CD4-positive, alpha-beta T cell treated with Interleukin-2 at 100 ng/mL for 4 hours (primary cell): ENCODE data around the gene YY1.
"Not testable (repeated sequence)": the region's sequence is repeated elsewhere in the genome, so short reads cannot be mapped to it uniquely, and the experiment has no call there.

Source experiments
- DNase-seq: peaks from one replicate; pipeline ENCODE4 v3.0.0-alpha.2; 2020; ENCODE audit warnings: low spot score

The YY1 gene

DNA sequence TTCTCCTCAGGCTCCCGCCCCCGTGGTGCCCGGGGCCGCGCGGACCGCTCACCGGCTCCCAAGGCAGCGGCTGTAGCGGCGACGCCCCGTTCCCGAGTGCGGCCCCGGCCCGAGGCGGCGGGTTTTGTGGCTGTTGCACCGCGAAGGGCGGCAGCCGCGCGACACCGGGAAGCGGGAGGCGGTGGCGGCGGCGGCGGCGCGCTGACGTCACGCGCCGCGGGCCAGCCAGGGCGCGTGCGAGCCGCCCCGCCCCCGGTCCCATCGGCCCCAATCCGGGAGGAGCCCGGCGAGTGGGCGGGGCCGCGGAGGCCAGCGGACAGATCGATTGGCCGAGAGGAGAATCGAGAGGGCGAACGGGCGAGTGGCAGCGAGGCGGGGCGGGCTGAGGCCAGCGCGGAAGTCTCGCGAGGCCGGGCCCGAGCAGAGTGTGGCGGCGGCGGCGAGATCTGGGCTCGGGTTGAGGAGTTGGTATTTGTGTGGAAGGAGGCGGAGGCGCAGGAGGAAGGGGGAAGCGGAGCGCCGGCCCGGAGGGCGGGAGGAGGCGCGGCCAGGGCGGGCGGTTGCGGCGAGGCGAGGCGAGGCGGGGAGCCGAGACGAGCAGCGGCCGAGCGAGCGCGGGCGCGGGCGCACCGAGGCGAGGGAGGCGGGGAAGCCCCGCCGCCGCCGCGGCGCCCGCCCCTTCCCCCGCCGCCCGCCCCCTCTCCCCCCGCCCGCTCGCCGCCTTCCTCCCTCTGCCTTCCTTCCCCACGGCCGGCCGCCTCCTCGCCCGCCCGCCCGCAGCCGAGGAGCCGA lies at the start of gene YY1:
Gene YY1 (plus strand): TSS at position 726 of the 792 bp plus-strand sequence. CDS start 101 bp downstream, outside the sequence.
- peak; percentile 99 for DNase-seq

DNA sequence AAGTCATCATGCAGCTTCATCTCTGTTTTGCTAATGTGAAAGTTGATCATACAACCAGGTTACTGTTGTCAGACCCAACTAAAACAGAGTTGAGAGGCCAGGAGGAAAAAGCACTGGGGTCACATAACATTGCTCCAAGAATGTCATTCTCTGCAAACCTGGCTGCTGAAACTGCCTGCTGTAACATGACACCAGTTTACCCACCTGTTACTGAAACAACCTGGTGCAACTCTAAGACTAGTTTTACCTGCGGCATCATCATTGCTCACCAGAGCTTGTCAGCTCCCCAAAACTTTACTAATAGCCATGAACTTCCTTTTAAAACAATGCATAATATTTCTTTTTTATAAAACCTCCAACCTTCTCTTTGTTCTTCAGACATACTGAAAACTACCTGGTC lies 48.8 kb upstream of the YY1 start:
- DNase-seq: no peak

DNA sequence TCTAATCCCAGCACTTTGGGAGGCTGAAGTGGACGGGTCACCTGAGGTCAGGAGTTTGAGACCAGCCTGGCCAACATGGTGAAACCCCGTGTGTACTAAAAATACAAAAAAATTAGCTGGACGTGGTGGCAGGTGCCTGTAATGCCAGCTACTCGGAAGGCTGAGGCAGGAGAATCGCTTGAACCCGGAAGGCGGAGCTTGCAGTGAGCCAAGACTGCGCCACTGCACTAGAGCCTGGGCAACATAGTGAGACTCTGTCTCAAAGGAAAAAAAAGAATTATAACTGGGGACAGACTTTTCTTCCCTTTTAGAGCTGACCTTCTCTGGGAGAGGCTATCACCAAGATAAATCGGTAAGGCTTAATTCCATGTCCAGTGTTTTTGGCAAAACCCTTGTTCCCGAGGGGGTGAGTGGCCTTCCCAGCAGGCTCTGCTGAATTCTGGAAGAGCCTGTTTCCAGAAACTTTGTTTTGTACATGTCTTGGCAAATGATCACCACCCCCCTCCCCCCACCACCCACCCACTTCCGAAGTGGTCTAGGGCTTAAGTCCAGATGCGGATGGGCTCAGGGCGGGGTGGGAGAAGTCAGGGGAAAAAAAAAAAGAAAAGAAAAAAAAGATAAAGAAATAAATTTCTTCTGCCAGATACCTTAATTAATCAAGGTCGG lies 47.2 kb upstream of the YY1 start:
- DNase-seq: no peak

DNA sequence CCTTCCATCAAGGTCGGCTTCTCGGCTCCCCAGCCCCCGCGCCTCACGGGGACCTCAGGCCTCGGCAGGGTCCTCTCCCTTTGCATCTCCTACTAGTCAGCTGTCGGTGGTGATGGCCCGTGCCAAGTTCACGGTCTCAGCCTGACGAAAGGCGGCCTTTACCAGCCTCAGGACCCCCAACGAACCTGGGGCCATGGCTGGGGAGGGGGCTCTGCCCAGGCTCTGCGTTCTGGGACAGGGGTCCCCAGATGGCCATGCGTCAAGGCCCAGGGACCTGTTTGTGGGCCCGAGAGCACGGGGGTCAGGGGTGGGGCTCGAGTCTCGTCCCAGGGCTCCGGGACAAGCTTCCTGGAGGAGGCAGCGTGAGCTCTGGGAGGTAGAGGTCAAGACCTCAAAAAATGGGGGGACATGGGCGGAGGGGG lies 46.7 kb upstream of the YY1 start:
- DNase-seq: no peak

DNA sequence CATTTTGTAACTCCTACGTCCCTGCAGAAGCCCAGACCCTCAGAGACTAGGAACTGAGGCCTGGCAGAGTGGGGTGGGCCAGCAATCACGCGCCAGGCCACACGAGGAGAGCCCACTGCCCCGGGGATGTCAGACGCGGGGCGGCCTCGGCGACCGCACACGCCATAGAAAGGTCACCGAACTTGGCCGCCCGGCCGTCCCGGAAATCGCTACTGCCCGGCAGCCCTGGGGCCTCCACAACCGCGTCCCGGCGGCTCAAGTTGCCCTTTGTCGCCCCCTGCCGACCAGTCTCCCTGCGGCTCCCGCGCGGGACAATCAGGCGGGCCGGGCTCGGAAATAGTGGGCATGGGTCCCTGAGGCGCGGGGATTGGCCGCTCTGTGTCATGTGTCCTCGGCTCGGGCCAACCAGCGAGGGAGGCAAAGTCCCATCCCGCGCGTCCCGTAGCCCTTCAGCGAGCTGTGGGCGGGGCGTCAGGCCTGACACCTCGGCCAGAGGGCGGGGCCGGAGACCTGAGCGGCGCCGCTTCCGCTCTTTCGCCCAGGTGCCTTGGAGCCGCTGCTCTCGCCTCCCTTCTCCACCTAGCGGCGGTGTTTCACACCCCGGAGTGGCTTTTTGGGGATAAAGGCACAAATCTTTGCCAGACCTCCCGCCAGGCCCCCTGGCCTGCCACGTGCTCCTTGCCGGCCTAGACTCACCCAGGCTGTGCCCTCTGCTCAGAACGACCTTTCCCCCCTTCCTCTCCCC lies 46.1 kb upstream of the YY1 start:
- DNase-seq: peak; percentile 99

DNA sequence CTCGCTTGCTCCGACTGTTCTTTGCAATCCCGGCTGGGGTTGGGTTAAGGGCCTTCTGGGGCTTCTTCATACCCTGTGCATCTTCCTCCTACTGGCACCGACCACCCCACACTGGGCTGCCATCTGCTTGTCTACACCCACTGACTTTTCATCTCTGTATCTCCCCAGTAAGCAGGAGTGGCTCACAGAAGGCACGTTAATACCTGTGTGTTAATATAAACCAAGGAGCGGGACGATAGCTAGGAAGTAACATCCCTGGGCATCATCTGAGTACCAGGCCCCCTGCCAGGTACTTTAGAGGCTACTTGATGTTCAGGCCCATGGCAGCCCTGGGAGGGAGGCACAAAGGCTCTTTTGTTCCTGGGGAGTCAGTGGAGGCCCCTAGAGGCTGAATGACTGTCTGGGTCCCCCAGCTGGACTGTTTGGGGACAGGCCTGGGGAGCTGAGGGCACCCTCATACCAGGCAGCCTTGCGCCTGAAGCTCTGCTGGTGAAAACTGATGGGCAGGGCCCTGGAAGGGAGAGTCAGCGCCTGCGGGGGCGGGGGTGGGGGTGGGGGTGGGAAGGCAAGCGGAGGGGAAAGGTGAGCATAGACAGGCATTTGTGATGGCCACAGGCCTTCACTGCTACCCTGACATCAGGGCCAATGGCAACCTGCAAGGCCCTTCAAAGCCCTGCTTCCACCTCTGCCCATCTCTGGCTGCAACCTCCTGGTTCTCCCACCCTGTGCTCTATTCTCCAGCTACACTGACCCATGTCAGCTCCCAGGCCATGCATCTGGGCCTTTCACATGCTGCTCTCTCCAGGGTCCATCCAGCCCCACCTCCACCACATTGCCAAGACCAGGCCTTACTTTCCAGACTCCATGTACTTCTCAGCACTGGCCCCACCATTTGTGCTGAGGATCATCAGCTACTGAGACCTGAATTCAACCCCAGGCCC lies 45.3 kb upstream of the YY1 start:
- DNase-seq: no peak

DNA sequence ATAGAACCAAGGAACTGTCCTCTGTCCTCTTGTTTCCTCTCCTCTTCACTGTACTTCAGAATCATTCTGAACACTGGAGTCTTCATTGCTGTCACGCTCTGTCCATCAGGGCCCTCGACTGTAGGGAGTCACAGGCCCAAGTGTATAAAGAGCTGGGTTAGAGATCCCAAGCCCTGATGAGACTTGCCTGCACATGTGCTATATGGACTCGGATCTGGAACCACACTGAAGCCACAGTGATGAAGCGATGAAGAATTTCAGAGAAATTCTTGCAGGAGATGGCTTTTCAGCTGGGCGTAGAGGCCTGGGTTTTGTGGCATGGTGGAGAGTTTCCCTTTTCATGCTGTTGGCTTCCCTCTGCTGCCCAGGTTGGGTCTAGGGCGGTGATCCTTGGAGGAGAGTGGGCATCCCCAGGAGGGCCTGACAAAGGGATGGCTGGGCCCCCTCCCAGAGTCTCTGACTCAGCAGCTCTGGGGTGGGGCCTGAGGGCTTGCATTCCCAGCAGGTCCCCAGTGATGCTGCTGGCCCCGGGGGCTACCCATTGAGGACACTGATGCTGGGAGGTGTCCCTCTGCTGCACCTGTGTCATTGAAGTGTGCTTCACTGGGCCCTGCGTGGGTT lies 39.6 kb upstream of the YY1 start:
- no peak for DNase-seq

DNA sequence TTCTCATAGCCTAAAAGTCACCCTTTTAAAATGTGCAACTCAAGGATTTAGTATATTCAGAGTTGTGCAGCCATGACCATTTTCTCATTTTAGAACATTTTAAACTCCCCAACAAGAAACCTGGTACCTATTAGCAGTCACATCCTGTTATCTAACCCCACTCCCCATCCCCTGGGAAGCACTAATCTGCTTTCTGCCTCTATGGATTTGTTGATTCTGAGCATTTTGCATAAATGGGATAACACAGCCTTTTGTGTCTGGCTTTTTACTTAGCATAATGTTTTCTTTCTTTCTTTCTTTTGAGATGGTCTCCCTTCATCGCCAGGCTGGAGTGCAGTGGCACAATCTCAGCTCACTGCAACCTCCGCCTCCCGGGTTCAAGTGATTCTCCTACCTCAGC lies 38.6 kb upstream of the YY1 start:
- no peak for DNase-seq

DNA sequence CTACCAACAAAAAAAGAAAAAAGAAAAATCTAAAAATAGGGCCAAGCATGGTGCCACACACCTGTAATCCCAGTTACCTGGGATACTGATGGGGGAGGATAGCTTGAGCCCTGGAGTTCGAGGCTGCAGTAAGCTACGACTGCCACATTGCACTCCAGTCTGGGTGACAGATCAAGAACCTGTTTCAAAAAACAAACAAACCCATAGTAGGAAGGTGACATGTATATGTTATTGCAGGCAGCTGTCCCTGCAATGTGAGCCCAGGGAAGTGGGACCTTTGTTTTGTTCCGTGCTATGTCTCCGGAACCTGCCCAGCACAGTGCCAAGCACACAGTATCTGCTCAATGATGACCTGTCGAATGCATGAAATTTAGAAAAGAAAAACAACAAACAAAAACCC lies 37.2 kb upstream of the YY1 start:
- DNase-seq: no peak

DNA sequence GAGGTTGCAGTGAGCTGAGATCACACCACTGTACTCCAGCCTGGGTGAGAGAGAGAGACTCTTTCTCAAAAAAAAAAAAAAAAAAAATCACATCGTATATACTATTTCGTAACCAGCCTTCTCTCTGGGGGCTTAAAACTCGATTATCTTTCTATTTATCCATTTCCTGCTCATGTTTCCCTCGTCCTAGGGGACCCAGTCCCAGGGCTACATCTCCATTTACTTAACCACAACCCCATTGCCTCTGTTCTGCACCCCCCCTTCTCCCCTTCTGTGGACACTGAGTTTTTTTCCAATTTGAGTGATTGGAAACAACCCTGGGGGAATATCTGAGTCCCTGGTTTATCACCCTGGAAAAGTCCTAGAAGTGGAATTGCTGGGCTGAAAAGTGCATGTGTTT lies 36.2 kb upstream of the YY1 start:
- no peak for DNase-seq

DNA sequence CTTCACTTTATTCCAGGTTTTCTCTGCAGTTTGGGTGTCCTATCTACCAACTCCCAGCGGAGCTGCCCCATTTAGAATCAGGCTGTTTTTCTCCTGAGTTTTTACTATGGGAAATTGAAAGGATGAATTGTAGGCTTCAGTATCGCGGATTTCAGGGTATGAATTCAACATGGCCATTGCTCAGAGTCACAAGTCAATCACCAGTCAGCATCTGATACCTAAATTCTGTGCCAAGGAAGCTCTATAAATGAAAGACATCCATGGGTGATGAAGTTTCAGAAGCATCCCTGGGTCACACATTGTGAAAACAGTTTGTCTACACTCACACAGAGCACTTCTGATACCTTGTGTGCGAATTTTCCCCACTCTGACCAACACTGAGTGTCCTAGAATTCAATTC lies 35.8 kb upstream of the YY1 start:
- DNase-seq: no peak

DNA sequence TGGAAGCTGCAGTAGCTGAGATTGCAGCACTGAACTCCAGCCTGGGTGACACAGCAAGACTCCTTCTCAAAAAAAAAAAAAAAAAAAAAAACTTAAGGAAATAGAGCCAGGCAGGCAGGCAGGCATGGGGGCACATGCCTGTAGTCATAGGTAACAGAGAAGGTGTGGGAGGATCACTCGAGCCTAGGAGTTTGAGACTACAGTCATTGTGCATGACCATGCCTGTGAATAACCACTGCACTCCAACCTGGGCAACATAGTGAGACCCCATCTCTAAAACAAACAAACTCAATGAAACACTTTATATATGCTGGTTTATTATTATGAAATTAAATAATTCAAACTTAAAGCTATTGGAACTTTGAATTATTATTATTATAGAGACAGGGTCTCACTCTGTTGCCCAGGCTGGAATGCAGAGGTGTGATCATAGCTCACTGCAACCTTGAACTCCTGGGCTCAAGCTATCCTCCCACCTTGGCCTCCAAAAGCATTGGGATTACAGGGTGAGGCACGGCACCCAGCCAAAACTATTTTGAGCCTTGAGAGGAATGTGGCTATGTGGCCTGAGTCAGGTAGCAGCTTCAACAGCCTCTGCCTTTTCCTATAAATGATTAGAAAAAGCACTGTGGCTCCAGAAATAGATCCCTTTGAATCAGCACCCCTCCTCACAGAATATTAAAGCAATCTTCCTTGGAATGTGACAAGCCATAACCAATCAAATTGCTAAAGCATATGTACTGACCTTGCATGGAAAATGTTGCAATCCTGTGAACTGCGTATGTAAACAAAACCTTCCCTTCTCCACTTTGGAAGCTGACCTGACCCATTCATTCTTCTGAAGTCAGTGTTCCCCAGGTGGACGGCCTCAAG lies 34.7 kb upstream of the YY1 start:
- DNase-seq: no peak

DNA sequence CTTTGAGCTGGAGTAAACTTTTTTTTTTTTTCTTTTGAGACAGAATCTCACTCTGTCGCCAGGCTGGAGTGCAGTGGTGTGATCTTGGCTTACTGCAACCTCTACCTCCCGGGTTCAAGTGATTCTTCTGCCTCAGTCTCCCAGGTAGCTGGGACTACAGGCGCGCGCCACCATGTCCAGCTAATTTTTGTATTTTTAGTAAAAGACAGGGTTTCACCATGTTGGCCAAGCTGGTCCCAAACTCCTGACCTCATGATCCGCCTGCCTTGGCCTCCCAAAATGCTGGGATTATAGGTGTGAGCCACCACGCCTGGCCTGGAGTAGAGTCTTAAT lies 34.1 kb upstream of the YY1 start:
- DNase-seq: not testable (repeated sequence)

DNA sequence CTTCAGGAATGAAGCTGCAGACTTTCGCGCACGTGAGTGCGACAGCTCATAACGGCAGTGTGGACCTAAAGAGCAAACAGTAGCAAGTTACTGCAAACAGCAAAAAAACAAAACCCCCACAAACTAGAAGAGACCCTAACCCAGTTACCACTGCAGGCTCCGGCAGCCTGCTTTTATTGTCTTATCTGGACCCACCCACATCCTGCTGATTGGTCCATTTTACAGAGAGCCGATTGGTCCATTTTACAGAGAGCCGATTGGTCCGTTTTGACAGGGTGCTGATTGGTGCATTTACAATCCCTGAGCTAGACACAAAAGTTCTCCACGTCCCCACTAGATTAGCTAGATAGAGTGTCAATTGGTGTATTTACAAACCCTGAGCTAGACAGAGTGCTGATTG lies 31.4 kb upstream of the YY1 start:
- not testable (repeated sequence) for DNase-seq

DNA sequence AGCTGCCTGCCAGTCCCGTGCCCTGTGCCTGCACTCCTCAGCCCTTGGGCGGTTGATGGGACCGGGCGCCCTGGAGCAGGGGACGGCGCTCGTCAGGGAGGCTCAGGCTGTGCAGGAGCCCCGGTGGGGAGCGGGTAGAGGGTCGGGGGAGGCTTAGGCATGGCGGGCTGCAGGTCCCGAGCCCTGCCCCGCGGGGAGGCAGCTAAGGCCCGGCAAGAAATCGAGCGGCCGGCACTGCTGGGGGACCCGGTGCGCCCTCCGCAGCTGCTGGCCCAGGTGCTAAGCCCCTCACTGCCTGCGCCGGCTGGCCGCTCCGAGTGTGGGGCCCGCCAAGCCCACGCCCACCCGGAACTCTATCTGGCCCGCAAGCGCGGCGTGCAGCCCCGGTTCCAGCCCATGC lies 30.8 kb upstream of the YY1 start:
- not testable (repeated sequence) for DNase-seq

DNA sequence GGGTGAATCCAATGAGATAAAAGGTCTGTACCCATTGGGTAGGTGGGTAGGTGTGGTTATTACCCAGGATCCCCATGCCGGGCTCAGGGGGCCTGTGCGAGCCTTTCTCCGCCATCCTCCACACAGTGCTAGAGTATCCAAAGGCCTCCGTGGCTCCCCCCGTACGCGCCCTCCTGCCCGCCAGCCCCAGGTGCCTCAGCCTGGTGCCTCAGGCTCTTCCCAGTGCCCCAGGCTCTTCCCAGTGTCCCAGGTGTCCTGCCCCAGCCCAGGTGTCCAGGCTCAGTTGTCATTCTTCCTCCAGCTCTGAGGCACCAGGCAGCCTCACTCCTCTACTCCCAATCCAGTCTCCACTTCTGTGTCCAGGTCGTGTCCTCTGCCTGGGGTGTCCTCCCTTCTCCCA lies 27.6 kb upstream of the YY1 start:
- DNase-seq: no peak

DNA sequence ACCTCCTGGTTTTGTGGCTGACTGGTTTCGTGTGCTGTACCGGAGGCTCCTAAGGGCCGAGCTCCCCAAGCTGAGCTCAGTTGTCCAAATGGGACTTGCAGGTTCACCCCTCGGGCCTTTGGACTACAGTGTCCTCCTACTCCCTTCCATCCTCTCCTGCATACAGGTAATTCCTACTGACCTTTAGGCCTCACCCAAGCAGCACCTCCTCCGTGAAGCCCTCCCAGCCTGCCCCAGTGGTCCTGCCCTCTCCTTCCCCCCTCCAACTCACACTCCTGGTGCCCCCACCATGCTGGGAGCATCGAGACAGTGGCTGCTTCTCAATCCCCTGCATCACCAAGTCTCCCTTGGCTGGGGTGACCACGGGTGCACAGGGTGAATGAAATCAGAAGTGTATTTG lies 27.1 kb upstream of the YY1 start:
- DNase-seq: no peak

DNA sequence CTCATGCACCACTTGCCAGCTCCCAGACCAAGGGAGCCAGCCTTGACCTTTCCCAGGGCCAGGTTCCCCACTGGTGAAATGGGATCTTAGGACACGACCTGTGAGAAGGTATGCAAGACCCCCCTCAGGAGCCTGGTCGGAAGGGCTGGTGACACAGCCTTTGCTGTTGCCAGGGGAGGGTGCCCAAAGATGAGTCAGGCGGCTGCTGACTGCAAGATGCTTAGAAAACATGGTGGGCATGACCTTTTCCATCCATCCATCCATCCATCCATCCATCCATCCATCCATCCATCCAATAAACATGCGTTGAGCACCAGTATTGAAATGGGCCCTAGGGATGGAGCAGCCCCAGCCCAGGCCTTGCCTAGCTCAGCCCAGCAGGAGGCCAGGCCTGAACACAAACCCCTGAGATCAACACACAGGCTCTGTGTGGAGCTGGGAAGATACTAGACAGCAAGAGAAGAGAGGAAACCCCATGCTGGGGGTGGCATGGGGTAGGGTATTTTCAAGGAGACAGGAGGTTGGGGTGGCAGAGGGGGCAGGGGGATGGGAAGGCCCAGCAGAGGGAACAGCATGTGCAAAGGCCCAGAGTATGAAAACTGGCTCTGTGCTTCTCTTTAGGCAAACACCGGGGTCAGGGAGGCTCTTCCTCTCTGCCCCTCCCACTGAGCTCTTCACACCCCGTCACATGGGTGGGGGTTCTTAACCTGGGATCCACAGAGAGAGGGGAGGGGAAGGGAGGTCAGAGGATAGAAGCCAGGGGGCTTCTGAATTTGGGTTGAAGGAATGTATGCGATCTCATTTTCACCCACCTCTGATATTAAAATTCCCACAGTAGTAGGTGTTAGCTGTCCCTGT lies 26.2 kb upstream of the YY1 start:
- DNase-seq: no peak

DNA sequence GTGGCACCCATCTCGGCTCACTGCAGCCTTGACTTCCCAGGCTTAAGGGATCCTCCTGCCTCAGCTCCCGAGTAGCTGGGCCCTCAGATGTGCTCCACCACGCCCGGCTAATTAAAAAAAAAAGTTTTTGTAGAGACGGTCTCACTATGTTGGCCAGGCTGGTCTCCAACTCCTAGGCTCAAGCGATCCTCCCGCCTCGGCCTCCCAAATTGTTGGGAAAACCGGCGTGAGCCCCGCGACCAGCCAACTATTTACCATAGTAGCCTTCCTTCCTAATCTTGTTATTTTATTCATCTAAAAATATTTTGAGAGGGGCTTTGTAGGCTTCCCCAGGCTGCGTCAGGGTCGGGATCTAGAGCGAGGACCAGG lies 25.4 kb upstream of the YY1 start:
- no peak for DNase-seq
